CD4-positive, CD25-positive, alpha-beta regulatory T cell (primary cell): ENCODE results near the gene ZNF446. TPM values are rescaled to one million over a fixed set of nuclear protein-coding genes. Genes with fewer than 3 reads are reported as not detected.
"Not testable (repeated sequence)": the region's sequence is repeated elsewhere in the genome, so short reads cannot be mapped to it uniquely, and the experiment has no call there.

ENCODE experiments used
- ATAC-seq, 2 donors: fragments of 150-1000 bp; cut with Tn5 transposase; one replicate each; pipeline ENCODE4 v1.10.0; 2021; ENCODE audit warnings: low read depth in 2 of 2, moderate number of reproducible peaks in 2 of 2, moderate library complexity in 1 of 2
- DNase-seq, 3 donors: peaks; one replicate each; pipeline versions ENCODE4 v3.0.0 to v3.0.0-alpha.2; 2012 to 2022; ENCODE audit warnings: mixed read lengths in 1 of 3
- H3K27ac ChIP-seq: one replicate; pipeline ENCODE4 v1.7.0; 2013; ENCODE audit warnings: mild to moderate bottlenecking, low read length; ENCODE audit not compliant: insufficient read depth, poor library complexity, severe bottlenecking
- H3K27me3 ChIP-seq: one replicate; pipeline ENCODE4 v1.7.0; 2013; ENCODE audit warnings: low read length; ENCODE audit not compliant: control insufficient read depth, insufficient read depth
- H3K36me3 ChIP-seq: one replicate; pipeline ENCODE4 v1.7.0; 2013; ENCODE audit warnings: mild to moderate bottlenecking, low read length, moderate library complexity; ENCODE audit not compliant: control insufficient read depth, insufficient read depth
- H3K4me1 ChIP-seq: 2 replicates; pipeline ENCODE4 v1.7.0; 2013; ENCODE audit warnings: mild to moderate bottlenecking, low read length; ENCODE audit not compliant: insufficient read depth, control insufficient read depth, poor library complexity, severe bottlenecking
- H3K4me3 ChIP-seq: one replicate; pipeline ENCODE4 v1.7.0; 2013; ENCODE audit warnings: low read depth, mild to moderate bottlenecking, low read length, moderate library complexity
- H3K9me3 ChIP-seq, 2 experiments: 1 replicate in 1 of 2; 2 replicates in 1 of 2; pipeline ENCODE4 v1.7.0; 2013; ENCODE audit warnings: low read length in 2 of 2, mild to moderate bottlenecking in 1 of 2, moderate library complexity in 1 of 2; ENCODE audit not compliant: control insufficient read depth in 2 of 2
- H3K27ac Mint-ChIP-seq, 3 donors: one replicate each; pipeline ENCODE4 v1.8.0; 2020 to 2022; ENCODE audit warnings: mild to moderate bottlenecking in 3 of 3, mixed read lengths in 3 of 3, moderate library complexity in 2 of 3
- H3K27me3 Mint-ChIP-seq: one replicate; pipeline ENCODE4 v1.8.0; 2022; ENCODE audit warnings: mild to moderate bottlenecking, mixed read lengths
- H3K36me3 Mint-ChIP-seq: one replicate; pipeline ENCODE4 v1.8.0; 2020; ENCODE audit warnings: mixed read lengths
- H3K4me1 Mint-ChIP-seq, 4 donors: one replicate each; pipeline ENCODE4 v1.8.0; 2020 to 2022; ENCODE audit warnings: mixed read lengths in 4 of 4, mild to moderate bottlenecking in 1 of 4
- H3K4me3 Mint-ChIP-seq, 4 donors: one replicate each; pipeline ENCODE4 v1.8.0; 2020 to 2022; ENCODE audit warnings: mild to moderate bottlenecking in 4 of 4, mixed read lengths in 4 of 4, moderate library complexity in 3 of 4
- H3K9me3 Mint-ChIP-seq, 7 donors: one replicate each; pipeline ENCODE4 v1.8.0; 2020 to 2022; ENCODE audit warnings: mixed read lengths in 7 of 7, mild to moderate bottlenecking in 3 of 7, moderate library complexity in 2 of 7
- polyA plus RNA-seq, 4 donors: library from polyadenylated mRNA; unstranded; fragments of 300-500 nt; fragmentation: Illumina TruSeq; gene quantifications; one replicate each; pipeline ENCODE4 v1.2.3, GENCODE V29; 2021
- total RNA-seq: library from RNA; stranded (reverse); gene quantifications from one replicate; pipeline ENCODE4 v1.2.3, GENCODE V29; 2022

Gene ZNF446
- total and polyA plus RNA-seq, 5 donors from 2014 or later = 1.7 to 10.5 (median 4.2) TPM

DNA sequence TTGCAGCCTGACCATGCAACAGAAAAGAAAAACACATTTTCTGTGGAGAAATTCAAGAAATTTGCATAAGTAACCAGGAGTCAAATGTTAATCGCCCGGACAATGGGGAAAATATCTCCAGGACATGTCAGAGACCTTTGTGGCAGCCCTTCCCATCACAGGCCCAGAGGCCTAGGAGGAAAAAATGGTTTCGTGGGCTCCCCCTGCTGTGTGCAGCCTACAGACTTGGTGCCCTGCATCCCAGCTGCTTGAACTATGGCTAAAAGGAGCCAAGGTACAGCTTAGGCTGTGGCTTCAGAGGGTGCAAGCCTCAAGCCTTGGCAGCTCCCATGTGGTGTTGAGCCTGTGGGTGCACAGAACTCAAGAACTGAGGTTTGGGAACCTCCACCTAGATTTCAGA is 27.3 kb upstream of the ZNF446 start:
- H3K4me3 Mint-ChIP-seq, H3K4me3 ChIP-seq, DNase-seq, H3K9me3 Mint-ChIP-seq, H3K36me3 ChIP-seq, H3K27me3 ChIP-seq, H3K27ac Mint-ChIP-seq, H3K9me3 ChIP-seq, H3K27ac ChIP-seq, H3K4me1 ChIP-seq, ATAC-seq: not testable (repeated sequence)
- H3K4me1 Mint-ChIP-seq = peaks cover 4 to 24% (median 7%) of the 10 kb centered on the region in 4 donors
- H3K36me3 Mint-ChIP-seq = peaks cover 13% of the 10 kb centered on the region
- peaks cover 18% of the 10 kb centered on the region for H3K27me3 Mint-ChIP-seq

DNA sequence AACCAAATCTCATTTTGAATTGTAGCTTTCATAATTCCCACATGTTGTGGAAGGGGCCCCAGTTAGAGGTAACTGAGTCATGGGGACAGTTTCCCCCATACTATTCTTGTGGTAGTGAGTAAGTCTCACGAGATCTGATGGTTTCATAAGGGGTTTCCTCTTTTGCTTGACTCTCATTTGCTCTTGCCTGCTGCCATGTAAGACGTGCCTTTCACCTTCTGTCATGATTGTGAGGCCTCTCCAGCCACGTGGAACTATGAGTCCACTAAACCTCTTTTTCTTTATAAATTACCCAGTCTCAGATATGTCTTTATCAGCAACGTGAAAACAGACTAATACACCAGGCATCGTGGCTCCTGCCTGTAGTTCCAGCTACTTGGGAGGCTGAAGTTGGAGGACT is 26.2 kb upstream of the ZNF446 start:
- H3K4me1 Mint-ChIP-seq = peaks cover 6 to 24% (median 9%) of the 10 kb centered on the region in 4 donors
- H3K4me3 Mint-ChIP-seq = peak overlapping the region in 1 of 4 donors; percentile 82
- H3K9me3 Mint-ChIP-seq, H3K9me3 ChIP-seq, DNase-seq, ATAC-seq, H3K27me3 ChIP-seq, H3K27ac ChIP-seq, H3K27ac Mint-ChIP-seq, H3K36me3 ChIP-seq, H3K4me3 ChIP-seq, H3K4me1 ChIP-seq: not testable (repeated sequence)
- peaks cover 18% of the 10 kb centered on the region for H3K36me3 Mint-ChIP-seq
- peaks cover 16% of the 10 kb centered on the region for H3K27me3 Mint-ChIP-seq

DNA sequence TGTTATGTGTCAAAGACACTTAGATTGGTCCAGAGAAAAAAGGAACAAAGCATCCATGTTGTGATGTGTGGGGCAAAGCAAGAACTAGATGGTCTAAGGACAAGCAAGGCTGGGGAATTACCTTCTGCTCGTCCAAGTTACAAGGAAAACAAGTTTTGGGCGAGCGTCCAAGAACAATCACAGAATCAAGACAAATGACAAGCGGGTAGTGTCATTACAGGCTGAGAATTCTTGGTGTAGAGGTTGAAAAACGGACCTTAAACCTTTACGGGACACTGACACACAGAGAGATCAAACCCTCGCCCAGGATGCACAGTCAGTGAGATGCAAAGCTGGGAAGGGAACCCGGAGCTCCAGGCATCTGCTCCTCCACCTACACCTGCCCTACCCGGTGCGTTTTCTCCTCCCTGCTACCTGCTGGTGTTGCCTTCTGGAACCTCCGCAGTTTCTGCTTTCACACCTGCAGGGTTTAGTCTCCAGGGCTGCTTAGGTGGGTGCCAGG is 25.2 kb upstream of the ZNF446 start:
- H3K4me3 ChIP-seq = peak overlapping the region; percentile 77
- no peak for DNase-seq
- Mint-ChIP-seq H3K36me3 (peaks cover 18% of the 10 kb centered on the region), H3K9me3 (peaks cover 0 to 9% (median 5%) of the 10 kb centered on the region in 7 donors), H3K4me3 (peak overlapping the region; percentile 82 to 89 (median 86)), H3K27me3 (peaks cover 9% of the 10 kb centered on the region), H3K4me1 (peaks cover 6 to 24% (median 9%) of the 10 kb centered on the region in 4 donors), H3K27ac (peak overlapping the region in 2 of 3 donors; percentile 65 to 85)
- peak; percentile 13 to 15 for ATAC-seq
- H3K27me3 ChIP-seq = peaks cover 2% of the 10 kb centered on the region
- peaks cover 0 to 7% of the 10 kb centered on the region in 2 experiments for H3K9me3 ChIP-seq
- H3K4me1 ChIP-seq = peaks cover 9% of the 10 kb centered on the region
- peak overlapping the region; percentile 78 for H3K27ac ChIP-seq
- no peaks in the 10 kb centered on the region for H3K36me3 ChIP-seq

DNA sequence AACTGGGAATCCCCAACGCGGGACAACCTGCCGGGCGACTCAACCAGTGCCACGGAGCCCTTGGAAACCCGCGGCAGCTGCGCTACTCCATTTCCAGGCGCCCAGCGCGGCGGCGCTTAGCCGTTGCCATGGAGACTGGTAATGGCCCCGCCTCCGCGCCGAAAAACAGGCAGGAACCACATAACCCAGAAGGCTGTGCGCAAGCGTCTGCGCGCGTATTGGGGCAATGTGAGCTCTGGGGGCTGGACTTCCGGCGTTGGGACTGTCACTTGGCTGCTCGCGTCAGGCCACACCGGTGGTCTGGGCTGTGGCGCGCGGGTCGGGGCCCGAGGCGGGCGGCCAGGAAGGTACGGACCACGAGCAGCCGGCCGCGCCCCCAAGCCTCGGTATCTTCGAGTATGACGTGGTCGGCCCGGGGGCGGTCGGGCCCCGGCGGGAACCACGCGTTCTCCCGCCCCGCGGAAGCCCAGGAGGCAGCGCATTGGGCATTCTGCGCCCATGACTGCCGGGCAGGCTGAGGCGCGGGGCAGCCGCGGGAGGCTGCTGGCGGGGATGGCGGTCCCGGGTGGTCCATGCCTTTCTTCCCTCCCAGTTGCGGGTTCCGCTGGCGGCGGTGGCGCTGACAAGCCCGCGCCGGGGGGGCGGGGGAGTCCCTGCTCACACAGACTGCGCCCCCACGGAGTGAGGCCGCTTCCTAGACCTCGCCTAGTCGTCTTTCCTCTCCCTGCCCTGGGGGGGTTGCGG is 24.6 kb upstream of the ZNF446 start, which contains the start of gene ZNF324B:
Gene ZNF324B, plus strand, starts transcription at position 265 of the 744 bp plus-strand sequence. CDS start 2,080 bp downstream, outside the sequence.
- H3K36me3 Mint-ChIP-seq = peaks cover 23% of the 10 kb centered on the region
- H3K4me1 ChIP-seq = peaks cover 9% of the 10 kb centered on the region
- no peaks in the 10 kb centered on the region for H3K36me3 ChIP-seq
- peaks cover 9% of the 10 kb centered on the region for H3K27me3 Mint-ChIP-seq
- H3K4me1 Mint-ChIP-seq = peaks cover 6 to 24% (median 9%) of the 10 kb centered on the region in 4 donors
- ATAC-seq (peak; percentile 98), DNase-seq (peak; percentile 96)
- H3K4me3 ChIP-seq = peak within 1 kb of the TSS; percentile 77
- H3K27ac ChIP-seq = peak within 1 kb of the TSS; percentile 78
- H3K27ac Mint-ChIP-seq = peak within 1 kb of the TSS in 2 of 3 donors; percentile 65 to 85
- peaks cover 2% of the 10 kb centered on the region for H3K27me3 ChIP-seq
- H3K9me3 Mint-ChIP-seq = peaks cover 0 to 9% (median 5%) of the 10 kb centered on the region in 7 donors
- peak within 1 kb of the TSS; percentile 82 to 89 (median 86) for H3K4me3 Mint-ChIP-seq
- H3K9me3 ChIP-seq = peaks cover 0 to 7% of the 10 kb centered on the region in 2 experiments

DNA sequence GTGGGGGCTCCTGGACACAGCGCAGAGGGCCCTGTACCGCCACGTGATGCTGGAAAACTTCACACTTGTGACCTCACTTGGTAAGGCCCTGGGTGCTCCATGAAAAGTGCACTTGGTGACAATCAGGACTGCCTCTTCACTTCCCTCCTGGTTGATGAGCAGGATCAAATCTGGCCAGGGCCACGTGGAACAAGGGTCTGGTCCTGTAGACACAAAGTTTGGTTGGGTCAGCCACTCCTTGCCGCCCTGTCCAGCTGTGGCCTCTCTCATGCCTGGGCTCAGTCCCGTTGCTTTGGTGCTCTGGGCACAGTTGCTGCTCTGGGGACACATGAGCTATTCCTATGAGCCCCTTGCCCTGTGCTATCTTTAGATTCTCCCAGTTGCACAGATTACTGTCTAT is 22.4 kb upstream of the ZNF446 start:
- H3K27ac Mint-ChIP-seq = no peak overlapping the region
- H3K4me1 ChIP-seq = peaks cover 9% of the 10 kb centered on the region
- peaks cover 3 to 30% (median 11%) of the 10 kb centered on the region in 4 donors for H3K4me1 Mint-ChIP-seq

DNA sequence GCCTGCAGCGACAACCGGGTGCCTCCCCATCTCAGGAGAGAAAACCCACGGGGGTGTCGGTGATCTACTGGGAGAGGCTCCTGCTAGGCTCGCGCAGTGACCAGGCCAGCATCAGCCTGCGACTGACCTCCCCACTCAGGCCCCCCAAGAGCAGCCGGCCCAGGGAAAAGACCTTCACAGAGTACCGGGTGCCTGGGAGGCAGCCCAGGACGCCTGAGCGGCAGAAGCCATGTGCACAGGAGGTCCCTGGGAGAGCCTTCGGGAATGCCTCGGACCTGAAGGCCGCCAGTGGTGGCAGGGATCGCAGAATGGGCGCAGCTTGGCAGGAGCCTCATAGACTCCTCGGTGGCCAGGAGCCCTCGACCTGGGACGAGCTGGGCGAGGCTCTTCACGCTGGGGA is 20.8 kb upstream of the ZNF446 start:
- peaks cover 0 to 3% (median 0%) of the 10 kb centered on the region in 7 donors for H3K9me3 Mint-ChIP-seq
- H3K4me1 Mint-ChIP-seq = peaks cover 3 to 30% (median 12%) of the 10 kb centered on the region in 4 donors

More for the DNA sequence above, 22.4 kb upstream of the ZNF446 start:
- peaks cover 3% of the 10 kb centered on the region for H3K36me3 ChIP-seq
- H3K4me3 ChIP-seq = no peak overlapping the region
- ATAC-seq (no peak), DNase-seq (no peak)
- H3K27ac ChIP-seq = no peak overlapping the region
- H3K9me3 ChIP-seq = peaks cover 0 to 6% of the 10 kb centered on the region in 2 experiments
- Mint-ChIP-seq H3K9me3 (peaks cover 0 to 5% (median 0%) of the 10 kb centered on the region in 7 donors), H3K27me3 (no peaks in the 10 kb centered on the region), H3K4me3 (peak overlapping the region in 3 of 4 donors; percentile 50 to 80 (median 54)), H3K36me3 (peaks cover 27% of the 10 kb centered on the region)
- no peaks in the 10 kb centered on the region for H3K27me3 ChIP-seq

DNA sequence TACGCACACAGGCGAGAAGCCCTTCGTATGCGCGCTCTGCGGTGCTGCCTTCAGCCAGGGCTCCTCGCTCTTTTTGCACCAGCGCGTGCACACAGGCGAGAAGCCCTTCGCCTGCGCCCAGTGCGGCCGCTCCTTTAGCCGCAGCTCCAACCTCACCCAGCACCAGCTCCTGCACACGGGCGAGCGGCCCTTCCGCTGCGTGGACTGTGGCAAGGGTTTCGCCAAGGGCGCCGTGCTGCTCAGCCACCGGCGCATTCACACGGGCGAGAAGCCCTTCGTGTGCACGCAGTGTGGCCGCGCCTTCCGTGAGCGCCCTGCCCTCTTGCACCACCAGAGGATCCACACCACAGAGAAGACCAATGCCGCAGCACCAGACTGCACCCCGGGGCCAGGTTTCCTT is 20.0 kb upstream of the ZNF446 start:
- H3K36me3 ChIP-seq = peaks cover 3% of the 10 kb centered on the region
- H3K36me3 Mint-ChIP-seq = peaks cover 27% of the 10 kb centered on the region
- H3K9me3 ChIP-seq = no peaks in the 10 kb centered on the region
- ATAC-seq (no peak), DNase-seq (no peak)
- no peak overlapping the region for H3K4me3 Mint-ChIP-seq
- peak overlapping the region in 1 of 3 donors; percentile 71 for H3K27ac Mint-ChIP-seq
- no peaks in the 10 kb centered on the region for H3K27me3 ChIP-seq
- peaks cover 0 to 2% (median 0%) of the 10 kb centered on the region in 7 donors for H3K9me3 Mint-ChIP-seq
- H3K27ac ChIP-seq = no peak overlapping the region
- H3K4me3 ChIP-seq = no peak overlapping the region
- H3K27me3 Mint-ChIP-seq = no peaks in the 10 kb centered on the region
- peaks cover 6% of the 10 kb centered on the region for H3K4me1 ChIP-seq
- H3K4me1 Mint-ChIP-seq = peaks cover 3 to 23% (median 10%) of the 10 kb centered on the region in 4 donors

More for the DNA sequence above, 20.8 kb upstream of the ZNF446 start:
- H3K4me3 Mint-ChIP-seq = peak overlapping the region in 1 of 4 donors; percentile 44
- no peak for ATAC-seq
- Histone ChIP-seq H3K27me3 (no peaks in the 10 kb centered on the region), H3K27ac (no peak overlapping the region), H3K4me3 (no peak overlapping the region), H3K9me3 (no peaks in the 10 kb centered on the region), H3K36me3 (peaks cover 3% of the 10 kb centered on the region), H3K4me1 (peaks cover 9% of the 10 kb centered on the region)
- H3K36me3 Mint-ChIP-seq = peaks cover 27% of the 10 kb centered on the region
- H3K27me3 Mint-ChIP-seq = no peaks in the 10 kb centered on the region
- no peak overlapping the region for H3K27ac Mint-ChIP-seq
- no peak for DNase-seq
